ENCODE data around the gene GPATCH3. TPM values are rescaled to one million over a fixed set of nuclear protein-coding genes. Genes with fewer than 3 reads are reported as not detected.

Gene GPATCH3
- total RNA-seq, 2 donors from 2014 or later: 9.2 to 28.2 TPM

GRCh38 chr1:26861889-26862378 lies 38.3 kb downstream of the GPATCH3 start:
- Histone ChIP-seq H3K36me3 (no peaks in the 10 kb centered on the region), H3K27ac (peak overlapping the region; percentile 99), H3K27me3 (replicated peaks; ENCODE audit: insufficient read depth) (no peaks in the 10 kb centered on the region), H3K4me3 (no peak overlapping the region), H3K9me3 (no peaks in the 10 kb centered on the region), H3K4me1 (replicated peaks) (peaks cover 14% of the 10 kb centered on the region)
- TF ChIP-seq CTCF (IDR thresholded peaks at IDR 0.05) (no peak), POLR2A (IDR thresholded peaks at IDR 0.05) (no peak)
- no peak for DNase-seq (ENCODE audit: low spot score)
- intact Hi-C loops (cut with DNase I): loop anchor here (10.0 kb wide), 1 partner anchor 167 kb away; the partner anchor contains the start of gene ARID1A
- WGBS: 35% methylated on average over 7 of the region's 7 CpGs

- TF ChIP-seq CTCF (IDR thresholded peaks at IDR 0.05) (peak in 1 of 4 experiments; percentile 22), POLR2A (IDR thresholded peaks at IDR 0.05) (no peak), POLR2AphosphoS5 (IDR thresholded peaks at IDR 0.05) (no peak)
- peaks cover 20% of the 10 kb centered on the region for H3K4me1 ChIP-seq (replicated peaks)
- H3K36me3 ChIP-seq: no peaks in the 10 kb centered on the region
- intact Hi-C loops (cut with DNase I): loop anchor here (10.0 kb wide), 1 partner anchor 166 kb away; the partner anchor contains the start of gene ARID1A
- peak overlapping the region; percentile 99 for H3K27ac ChIP-seq
- DNase-seq (ENCODE audit: low spot score): no peak
- H3K4me3 ChIP-seq: no peak overlapping the region
- 38% methylated on average over 5 of the region's 5 CpGs for WGBS
- no peaks in the 10 kb centered on the region for H3K27me3 ChIP-seq (replicated peaks; ENCODE audit: insufficient read depth)
- H3K9me3 ChIP-seq: no peaks in the 10 kb centered on the region
Observed at GRCh38 chr1:26861286-26861701, 39.0 kb downstream of the GPATCH3 start.

GRCh38 chr1:26858891-26859640 lies 41.2 kb downstream of the GPATCH3 start:
- TF ChIP-seq CTCF (IDR thresholded peaks at IDR 0.05): no peak
- TF ChIP-seq POLR2AphosphoS5 (IDR thresholded peaks at IDR 0.05): no peak
- no peak for TF ChIP-seq POLR2A (IDR thresholded peaks at IDR 0.05)
- intact Hi-C loops (cut with DNase I): no loop called here
- H3K36me3 ChIP-seq: no peaks in the 10 kb centered on the region
- peak overlapping the region; percentile 6 to 85 for H3K27ac ChIP-seq
- H3K4me1 ChIP-seq (replicated peaks): peaks cover 28% of the 10 kb centered on the region
- no peaks in the 10 kb centered on the region for H3K27me3 ChIP-seq (replicated peaks; ENCODE audit: insufficient read depth)
- DNase-seq (ENCODE audit: low spot score): no peak
- no peaks in the 10 kb centered on the region for H3K9me3 ChIP-seq
- WGBS: 84% methylated on average over 7 of the region's 7 CpGs
- H3K4me3 ChIP-seq: no peak overlapping the region

- H3K27ac ChIP-seq: peak overlapping the region; percentile 6 to 85
Observed at GRCh38 chr1:26858160-26858559, 42.1 kb downstream of the GPATCH3 start.

More at GRCh38 chr1:26858160-26858559, 42.1 kb downstream of the GPATCH3 start:
- 33% methylated on average over 4 of the region's 4 CpGs for WGBS
- Histone ChIP-seq H3K4me1 (replicated peaks) (peaks cover 28% of the 10 kb centered on the region), H3K36me3 (no peaks in the 10 kb centered on the region), H3K4me3 (no peak overlapping the region), H3K27me3 (replicated peaks; ENCODE audit: insufficient read depth) (no peaks in the 10 kb centered on the region), H3K9me3 (no peaks in the 10 kb centered on the region)
- DNase-seq (ENCODE audit: low spot score): no peak
- TF ChIP-seq CTCF (IDR thresholded peaks at IDR 0.05) (no peak), POLR2AphosphoS5 (IDR thresholded peaks at IDR 0.05) (peak; percentile 19)
- intact Hi-C loops (cut with DNase I): no loop called here

Data from prostate gland (tissue), 2 donors.